Panc1 (cell line): Measurements from ENCODE around the gene PCSK2.

ENCODE experiments used
- CTCF ChIP-seq: fragments of 450-650 bp; IDR thresholded peaks from 2 replicates; pipeline ENCODE4 v1.5.1; 2017; ENCODE audit warnings: mild to moderate bottlenecking
- POLR2AphosphoS5 ChIP-seq: IDR thresholded peaks from 2 replicates; pipeline ENCODE4 v1.6.1; 2012; ENCODE audit warnings: mild to moderate bottlenecking, low read depth, low read length, moderate library complexity
- TF ChIP-seq, protein P1 (sequence below), 2 experiments: IDR thresholded peaks; 2 replicates each; pipeline ENCODE4 v1.6.1; 2011 to 2012; ENCODE audit warnings: low read depth in 2 of 2, control low read depth in 1 of 2, low read length in 1 of 2, mild to moderate bottlenecking in 1 of 2, moderate library complexity in 1 of 2; ENCODE audit not compliant: insufficient read depth in 1 of 2

GRCh38 chr20:17380801-17381200 is 154.0 kb downstream of the PCSK2 start:
- TF ChIP-seq CTCF (no peak), POLR2AphosphoS5 (no peak)
- TF ChIP-seq, protein P1, sequence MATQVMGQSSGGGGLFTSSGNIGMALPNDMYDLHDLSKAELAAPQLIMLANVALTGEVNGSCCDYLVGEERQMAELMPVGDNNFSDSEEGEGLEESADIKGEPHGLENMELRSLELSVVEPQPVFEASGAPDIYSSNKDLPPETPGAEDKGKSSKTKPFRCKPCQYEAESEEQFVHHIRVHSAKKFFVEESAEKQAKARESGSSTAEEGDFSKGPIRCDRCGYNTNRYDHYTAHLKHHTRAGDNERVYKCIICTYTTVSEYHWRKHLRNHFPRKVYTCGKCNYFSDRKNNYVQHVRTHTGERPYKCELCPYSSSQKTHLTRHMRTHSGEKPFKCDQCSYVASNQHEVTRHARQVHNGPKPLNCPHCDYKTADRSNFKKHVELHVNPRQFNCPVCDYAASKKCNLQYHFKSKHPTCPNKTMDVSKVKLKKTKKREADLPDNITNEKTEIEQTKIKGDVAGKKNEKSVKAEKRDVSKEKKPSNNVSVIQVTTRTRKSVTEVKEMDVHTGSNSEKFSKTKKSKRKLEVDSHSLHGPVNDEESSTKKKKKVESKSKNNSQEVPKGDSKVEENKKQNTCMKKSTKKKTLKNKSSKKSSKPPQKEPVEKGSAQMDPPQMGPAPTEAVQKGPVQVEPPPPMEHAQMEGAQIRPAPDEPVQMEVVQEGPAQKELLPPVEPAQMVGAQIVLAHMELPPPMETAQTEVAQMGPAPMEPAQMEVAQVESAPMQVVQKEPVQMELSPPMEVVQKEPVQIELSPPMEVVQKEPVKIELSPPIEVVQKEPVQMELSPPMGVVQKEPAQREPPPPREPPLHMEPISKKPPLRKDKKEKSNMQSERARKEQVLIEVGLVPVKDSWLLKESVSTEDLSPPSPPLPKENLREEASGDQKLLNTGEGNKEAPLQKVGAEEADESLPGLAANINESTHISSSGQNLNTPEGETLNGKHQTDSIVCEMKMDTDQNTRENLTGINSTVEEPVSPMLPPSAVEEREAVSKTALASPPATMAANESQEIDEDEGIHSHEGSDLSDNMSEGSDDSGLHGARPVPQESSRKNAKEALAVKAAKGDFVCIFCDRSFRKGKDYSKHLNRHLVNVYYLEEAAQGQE (IDR thresholded peaks at IDR 0.05; ENCODE audit: insufficient read depth in 1 of 2, low read depth in 2 of 2, low read length in 1 of 2), result no peak
